Activated CD4-positive, alpha-beta T cell treated with anti-CD3 and anti-CD28 coated beads, Interleukin-2, amount 50 U/mL, for 4 hours (primary cell): ENCODE data around the gene PDZRN3.

Source experiments
- DNase-seq, 2 experiments: peaks; one replicate each; pipeline ENCODE4 v3.0.0-alpha.2; 2020

The PDZRN3 gene

DNA sequence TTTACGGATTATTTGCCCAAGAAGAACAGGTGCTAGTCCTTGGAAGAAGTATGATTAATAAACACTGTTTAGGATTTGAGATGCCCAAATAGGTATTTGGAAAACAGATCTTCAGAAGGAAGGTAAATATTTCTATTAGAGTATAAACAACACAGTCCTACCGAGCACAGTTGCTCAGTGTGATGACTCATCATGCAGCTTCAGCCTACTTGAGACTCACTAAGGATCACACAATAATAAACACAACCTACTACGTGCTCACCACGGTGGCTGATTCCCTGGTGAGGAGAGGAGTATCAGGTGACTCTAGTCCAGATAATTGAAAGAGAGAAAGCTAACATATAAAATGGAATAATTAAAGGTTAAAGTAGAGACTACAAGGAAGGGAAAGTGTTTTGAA is 72.0 kb downstream of the PDZRN3 start:
- no peak for DNase-seq

DNA sequence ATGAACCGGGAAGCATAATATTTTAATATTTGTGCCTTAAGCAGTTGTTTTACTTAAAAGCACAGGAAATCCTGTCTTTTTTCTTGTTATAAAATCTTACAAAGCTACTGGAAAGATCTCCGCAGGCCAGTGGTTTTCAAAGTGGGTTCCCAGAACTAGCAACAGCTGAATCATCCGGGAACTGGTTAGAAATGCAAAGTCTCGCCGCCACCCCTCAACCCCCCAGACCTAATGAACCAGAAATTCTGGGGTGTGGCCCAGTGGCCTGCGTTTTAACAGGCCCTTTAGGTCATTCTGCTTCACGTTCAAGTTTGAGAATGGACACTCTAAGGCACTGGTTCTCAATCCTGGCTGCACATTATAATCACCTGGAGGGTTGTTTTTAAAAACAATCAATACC is 74.7 kb downstream of the PDZRN3 start:
- DNase-seq, result no peak

DNA sequence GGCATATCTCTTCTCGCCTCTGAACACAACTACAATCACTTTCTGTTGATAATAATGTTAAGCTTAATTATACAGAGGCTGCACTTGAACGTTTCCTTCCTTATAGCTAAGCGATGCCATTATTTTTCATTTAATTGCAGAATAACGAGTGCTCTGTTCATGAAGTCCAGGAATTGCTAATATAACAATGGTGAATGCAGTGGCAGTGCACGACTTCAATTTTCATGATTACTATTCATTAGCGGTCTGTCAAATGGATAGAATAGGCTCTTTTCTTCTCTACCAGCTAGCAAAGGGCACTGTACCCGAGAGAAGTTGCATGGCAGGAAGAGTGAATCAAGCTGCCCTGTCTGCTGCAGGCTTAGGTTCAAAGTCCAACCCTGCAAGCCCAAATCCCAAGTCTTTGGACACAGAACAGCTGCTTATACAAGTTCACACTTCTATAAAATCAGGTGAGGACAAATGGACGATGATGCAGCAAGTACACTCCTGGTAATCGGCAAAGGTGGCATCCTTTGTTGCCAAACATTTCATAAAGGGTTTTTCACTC is 75.6 kb downstream of the PDZRN3 start:
- no peak for DNase-seq

DNA sequence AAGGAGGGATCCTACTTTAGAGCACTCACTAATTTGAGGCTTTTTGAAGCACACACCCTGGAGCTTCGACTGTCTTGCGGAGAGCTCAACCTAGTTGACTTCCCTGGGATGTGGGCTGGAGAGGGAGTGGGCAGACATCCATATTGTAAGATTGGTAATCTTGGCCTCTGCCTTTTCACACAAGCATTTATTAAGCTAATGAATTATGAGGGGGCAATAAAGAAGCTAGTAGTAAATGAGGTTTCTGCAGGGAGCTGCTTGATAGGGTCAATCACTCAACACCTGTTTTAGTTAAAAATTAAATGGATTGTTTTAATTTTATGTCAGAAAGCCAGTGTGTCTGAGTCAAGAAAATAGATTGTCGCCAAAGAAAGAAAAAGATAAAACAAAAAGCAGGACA is 76.3 kb downstream of the PDZRN3 start:
- DNase-seq, result no peak

DNA sequence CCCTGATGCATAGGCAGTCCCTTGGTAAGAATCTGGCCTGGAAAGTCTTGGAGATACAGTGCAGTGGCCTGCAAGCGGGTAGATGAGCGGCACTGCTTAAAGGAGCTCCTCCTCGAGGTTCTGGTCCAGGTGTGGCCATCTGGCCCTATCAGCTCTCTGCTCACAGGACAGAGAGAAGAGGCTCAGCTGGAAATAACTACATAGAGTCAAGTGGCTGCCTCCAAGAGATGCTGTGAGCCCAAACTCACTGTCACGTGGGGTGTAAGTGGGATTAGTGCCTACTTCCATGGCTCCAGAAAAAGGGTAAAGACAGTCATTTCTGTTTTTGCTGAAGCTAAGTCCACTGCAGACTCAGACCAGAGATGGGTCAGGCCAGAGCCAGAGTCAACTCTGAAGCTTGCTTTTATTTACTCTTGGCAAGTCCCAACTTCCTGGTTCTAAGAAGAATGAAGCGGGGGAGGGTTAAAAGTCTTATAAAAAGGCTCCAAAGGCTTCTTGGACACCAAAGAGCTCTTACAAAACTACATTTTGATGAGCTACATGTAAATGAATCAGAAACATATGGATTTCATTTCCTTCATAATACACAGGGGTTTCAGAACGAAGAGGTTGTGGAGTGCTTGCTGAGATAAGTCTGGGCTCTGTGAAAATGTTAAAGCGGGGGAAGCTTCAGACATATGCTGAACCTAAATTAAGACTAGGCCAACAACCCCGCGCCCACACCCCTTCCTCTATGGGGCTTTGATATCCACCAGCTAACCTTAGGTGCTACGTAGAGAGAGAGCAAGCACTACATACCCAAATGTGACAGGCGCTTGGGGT is 77.1 kb downstream of the PDZRN3 start:
- DNase-seq, result no peak

DNA sequence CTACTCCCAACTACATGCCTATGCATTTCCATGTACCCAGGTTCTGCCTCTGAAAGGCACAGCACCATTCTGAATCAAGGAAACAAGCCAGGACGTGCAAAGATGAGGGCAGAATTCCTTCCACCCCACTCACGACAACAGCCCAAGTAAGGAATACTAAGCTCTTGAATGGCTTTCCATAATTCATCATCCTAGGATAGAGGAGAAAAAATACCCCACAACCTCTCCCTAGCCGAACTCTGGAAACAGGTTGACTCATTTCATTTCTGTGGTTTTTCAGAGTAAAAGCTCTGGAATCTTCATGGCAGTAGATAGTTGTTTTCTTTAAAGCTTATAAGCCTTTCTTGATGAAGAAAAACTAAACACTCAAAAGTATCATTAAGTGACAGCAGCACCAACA is 77.8 kb downstream of the PDZRN3 start:
- DNase-seq, result no peak

DNA sequence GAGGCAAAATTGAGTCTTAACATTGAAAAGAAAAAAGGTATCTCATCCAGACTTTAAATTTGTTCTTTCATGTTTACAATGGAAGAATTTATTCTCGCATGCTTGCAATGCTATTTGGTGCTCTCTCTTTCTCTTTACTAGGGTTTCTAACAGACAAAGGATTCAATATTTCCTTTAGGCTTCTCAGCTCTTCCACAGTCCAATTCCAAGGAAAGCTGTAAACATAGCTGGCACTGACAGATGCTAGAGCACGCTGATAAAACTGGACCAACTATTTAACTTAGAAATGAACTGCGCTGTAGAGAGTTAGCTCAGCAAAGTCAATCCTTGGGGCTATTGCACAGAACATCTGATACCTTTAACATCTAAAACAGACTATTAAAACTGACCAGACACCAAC is 81.3 kb downstream of the PDZRN3 start:
- no peak for DNase-seq

DNA sequence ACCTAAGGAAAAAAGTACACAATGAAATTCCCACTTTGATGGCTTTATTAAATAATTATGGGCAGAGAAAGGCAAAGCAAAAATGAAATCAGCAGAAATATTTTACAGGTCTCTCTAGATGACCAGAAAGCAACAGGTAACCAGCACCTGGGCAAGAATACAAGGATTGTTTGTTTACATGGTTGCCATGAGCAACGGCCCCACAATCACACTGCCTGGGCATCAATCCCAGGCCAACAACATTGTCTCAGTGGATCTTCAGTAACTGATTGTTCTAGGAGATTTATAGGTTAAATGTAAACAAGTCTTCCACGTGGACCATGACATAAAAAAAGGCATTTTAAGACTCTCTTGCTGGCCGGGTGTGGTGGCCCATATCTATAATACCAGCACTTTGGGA is 82.6 kb downstream of the PDZRN3 start:
- DNase-seq, result no peak

DNA sequence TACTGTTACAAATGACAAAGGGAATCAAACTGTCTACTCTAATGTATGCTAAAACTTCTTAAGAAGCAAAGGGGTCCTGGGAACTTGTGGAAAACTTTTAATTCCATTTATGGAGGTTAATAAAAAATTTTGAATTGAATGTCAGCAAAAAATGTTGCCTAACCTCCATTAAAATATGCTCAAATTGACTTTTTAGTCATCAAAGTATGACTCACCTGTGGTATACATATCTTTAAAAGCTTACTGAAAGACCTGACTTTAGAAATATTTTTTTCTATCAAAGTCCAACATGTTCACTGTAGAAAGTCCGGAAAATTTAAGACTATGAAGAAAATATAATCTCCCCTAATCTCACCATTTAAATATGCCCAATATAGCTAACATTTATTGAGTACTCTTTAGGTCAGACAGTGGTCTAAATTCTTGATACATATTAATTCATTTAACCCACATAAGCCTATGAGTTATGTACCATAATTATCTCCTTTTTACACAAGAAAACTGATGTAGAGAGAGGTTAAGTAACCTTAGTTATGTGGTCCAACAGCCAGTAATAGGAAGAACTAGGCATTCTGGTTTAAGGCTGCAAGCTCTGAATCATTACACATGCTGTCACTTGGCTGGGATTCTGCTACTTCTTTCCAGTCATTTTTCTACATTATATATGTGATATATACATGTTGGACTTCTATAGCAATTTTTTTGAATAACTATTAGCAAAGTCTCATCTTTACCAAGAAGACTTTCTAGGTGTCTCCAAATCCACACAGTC is 83.6 kb downstream of the PDZRN3 start:
- DNase-seq, result no peak

DNA sequence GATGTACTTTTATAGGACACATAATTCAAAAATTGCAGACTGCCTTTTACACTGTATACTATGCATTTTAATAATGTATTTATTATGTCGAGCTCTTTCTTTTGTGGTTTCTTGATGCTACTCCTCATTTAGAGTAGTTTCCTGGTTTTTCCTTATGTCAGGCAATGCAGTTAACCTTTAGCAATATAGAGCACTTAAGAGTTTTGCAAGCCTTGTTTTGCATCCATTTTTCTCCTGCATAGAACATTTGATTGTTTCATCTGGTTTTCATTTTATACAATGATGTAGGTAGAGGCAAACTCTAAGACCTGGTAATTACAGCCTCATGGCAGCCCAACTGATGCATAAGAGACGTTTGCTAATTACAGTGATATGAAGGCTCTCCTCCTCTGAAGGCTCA is 86.3 kb downstream of the PDZRN3 start:
- DNase-seq, result no peak

DNA sequence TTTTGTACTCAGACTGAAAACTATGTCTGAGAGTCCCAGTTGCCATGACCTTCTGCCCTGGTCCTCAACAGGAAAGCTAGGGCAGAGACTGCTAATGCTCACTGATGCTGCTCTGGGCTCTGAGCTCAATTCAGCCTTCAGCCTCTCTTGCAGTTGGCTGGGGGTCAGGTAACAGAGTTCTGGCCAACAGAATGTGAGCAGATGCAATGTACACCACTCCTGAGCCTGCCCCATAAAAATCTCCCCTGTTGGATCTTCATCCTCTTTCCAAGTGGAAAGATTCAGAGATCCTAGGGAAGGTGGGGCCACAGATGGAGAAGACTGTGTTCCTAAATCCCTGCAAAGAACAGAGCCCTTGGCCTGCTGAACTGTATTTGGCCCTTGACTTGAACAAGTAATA is 87.8 kb downstream of the PDZRN3 start:
- no peak for DNase-seq

DNA sequence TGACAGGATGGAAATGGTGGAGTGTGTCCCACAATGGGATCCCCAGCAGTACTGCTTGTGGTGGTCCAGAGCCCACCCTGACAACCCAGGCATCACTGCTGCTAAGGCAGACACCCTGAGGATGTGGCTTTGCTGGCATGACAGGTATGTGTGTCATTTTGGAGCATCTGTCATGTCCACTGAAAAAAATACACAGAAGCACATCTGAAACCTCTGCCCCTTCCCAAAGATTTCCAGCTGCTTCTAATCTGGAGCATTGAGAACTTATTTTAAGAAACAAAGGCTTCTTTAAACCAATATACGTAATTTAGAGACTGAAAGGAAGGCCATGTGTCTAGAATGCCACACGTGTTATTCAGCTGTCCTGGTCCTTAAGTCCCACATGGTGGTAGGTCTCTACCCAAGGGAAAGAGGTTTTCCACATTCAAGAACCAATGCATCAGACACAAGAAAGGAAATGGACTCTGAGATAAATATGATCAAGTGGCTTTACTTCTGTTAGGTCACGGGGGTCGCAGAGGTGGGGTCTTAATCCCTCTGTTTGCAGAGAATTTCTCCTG is 88.3 kb downstream of the PDZRN3 start:
- no peak for DNase-seq

DNA sequence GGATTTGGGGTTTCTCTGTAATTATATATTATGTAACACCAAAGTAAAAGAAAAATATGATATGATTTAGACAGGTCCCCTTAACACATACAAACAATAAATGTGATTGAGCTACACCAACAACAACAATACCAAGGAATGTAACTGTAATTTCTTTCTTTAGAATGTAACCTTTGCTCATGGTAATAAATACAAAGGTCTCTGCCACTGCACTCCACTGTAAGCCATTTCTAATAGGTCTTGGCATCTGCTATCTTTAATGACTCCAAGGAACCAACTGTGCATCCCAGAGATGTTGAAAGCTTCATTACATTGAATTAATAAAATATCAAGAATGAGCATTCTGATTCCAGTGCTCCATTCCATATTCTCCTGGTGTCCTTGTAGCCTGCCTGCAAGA is 88.8 kb downstream of the PDZRN3 start:
- DNase-seq, result no peak

DNA sequence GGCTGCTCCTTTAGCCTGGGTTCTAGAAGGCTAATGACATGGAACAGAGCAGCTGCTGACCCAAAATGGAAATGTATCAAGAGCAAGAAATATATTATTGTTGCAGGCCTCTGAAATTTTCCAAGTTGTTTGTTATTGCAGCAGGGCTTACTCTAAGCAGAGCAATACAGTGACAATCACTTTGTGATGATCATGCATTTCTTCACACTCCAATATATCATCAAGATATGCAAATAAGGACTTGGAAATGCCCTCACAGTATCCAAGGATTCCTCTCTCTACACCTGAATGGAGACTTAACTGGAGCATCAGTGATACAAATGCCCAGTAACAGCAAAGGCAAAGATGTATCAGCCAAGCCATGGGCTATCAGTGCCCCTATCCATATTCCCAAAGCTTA is 89.6 kb downstream of the PDZRN3 start:
- no peak for DNase-seq

DNA sequence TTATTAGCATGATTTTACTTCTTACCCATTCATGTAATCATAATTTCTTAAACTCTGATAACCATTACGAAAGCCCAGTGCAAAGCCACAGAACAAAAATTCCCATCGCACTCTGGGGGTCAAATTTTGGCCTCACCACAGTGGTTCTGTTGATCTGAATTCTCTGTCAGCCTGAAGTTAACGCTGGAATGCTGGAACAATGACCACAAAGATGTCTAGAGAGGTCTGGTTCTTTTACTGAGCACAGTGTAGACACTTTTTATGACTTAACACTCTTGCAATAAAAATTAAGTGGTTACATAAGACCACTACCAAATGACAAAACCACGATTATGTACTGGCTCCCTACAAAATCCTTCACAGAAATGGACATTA is 94.7 kb downstream of the PDZRN3 start:
- no peak for DNase-seq

DNA sequence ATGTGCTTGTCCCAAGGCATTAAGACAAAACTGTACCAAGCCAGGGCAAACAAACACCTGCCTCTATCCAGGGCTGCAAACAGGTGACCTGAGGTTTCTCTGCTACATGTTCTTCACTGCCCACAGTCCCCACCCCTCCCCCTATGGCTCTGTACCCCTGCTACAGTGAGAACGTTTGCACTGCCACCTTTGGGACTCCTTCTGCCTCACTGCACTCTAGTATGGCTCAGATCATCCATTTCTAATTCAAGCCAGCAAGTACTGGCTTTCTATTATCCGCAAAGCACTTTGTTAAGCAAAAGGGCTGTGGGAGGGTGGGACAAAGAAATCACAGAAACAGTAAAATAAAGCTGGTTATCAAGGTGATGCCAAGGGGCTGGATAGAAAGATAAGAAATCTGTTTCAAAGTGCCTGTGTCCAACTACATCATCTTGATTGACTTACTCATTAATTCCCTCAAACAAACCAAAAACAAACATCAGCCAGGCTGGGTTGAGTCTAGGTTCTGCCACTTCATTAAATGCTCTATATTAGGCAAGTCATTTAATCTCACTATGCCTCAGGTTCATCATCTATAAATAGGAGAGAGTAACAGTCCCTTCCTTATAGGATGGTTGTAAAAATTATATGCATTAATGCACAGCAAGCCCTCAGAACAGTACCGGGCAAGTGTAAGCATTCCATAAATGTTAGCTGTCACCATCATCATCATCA is 95.3 kb downstream of the PDZRN3 start:
- no peak for DNase-seq

DNA sequence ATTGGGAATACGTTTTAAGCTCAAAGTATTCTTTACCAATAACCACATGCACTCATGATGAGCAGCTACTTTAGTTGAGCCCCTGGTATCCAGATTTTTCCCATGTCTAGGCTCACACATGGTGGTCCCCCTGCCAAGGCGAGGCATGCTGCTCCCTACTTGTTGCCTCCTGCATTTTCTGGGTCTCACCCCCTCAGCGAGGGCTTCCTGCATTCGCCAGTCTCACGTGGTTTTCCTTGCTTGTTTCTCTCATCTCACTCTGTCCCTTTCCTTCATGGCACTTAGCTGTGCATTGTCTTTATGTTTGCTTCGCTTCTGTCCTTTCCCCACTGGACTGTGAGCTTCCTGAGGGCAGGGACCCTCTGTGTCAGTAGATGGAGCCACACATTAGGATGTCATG is 99.2 kb downstream of the PDZRN3 start:
- DNase-seq, result no peak

DNA sequence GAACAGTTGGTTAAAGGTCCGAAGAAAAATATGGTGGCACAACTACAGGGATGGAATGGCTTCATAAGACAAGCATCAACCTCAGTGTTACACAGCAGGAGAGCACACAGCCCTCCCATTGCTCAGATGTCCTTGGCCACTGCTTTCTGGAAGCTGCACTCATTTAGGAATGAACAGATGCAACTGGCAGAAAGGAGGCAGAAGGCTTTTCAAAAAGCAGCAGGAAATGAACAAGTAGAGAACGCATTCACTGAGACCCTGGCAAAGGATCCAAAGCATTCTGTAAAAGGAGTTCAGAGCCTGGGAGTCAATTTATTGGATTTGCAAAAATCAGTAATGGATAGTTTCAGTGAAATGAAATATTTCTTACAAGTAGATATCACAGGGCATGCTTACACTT is 101.1 kb downstream of the PDZRN3 start:
- DNase-seq, result no peak

DNA sequence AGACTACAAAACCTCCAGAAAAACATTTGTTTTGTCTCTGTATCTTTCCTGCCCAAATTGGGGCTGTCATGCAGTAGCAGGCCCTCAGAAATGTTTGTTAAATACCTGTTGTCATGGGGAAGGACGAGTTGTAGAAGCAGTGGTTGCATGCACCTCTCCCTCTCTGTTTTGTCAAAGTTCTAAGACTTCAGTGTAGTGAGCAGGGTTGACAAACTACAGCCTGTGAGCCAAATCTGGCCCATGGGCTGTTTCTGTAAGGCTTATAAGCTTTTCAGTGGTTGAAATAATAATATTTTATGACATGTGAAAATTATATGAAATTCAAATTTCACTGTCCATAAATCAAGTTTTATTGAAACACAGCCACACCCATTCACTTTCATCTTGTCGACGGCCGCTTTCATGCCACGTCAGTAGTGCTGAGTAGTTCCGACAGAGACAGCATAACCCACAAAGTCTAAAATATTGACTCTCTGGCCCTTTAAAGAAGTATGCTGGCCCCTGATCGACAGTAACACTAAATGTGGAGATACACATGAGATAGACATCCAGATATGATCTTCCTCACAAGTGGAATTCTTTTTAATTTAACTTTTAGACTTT is 102.9 kb downstream of the PDZRN3 start:
- DNase-seq, result no peak

DNA sequence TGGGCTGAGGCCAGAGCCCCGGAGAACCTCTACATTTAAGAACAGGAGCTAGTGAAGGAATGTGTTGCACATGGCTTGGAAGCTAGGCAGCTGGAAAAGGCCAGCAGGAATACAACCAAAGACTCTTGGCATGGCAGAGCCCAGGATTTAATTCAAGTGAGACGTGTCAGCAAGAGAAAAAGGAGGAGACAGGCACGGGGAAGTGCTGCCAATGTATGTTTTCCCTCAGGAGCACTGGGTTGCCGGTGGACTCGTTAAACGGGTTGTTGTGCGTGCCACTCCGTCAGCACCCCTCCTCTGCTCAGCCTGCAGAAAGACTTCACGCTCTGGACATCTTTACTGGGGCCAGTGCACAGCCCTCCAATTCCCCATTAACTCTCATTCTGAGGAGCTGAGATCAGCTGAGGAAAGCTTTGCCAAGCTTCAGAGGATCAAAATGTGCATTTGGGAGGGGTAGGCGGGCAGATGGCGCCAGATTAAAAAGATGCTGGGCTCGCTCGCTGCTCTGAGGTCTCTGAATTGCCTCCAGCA is 103.7 kb downstream of the PDZRN3 start:
- no peak for DNase-seq

DNA sequence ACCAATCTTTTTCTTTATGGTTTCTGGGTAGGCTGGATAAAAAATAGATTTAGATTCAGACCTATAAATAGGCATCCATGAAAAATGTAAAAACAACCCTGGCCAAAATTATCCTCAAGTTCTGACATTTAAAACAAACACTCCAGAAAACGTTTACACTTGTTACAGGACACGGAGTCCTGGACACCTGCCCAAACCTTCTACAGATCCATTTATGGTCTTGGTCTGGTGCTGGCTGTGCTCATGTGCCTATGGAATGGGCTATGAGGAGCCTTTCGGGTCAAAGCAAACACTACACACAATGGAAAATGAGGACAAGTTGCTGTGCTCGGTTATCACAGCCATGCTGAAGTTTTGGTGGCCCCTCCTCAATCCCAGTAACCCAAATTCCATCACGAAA is 108.1 kb downstream of the PDZRN3 start:
- no peak for DNase-seq

DNA sequence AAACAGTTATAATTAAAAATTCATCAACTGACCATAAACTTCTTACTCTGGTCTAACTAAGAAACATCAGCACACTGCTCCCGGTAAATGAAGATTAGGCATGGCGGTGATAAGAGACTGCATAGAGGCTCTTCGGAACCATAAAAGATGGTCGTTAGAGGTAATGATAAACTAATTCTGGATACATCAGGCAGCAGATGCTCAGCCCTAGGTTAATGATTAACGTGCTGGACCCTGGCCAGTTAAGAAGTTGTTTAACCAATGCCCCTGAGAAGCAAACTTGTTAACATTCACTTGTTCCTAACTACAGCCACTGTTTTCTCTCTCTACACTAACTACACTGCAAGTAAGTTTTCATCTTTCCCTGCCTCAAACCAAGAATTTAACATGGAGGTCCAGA is 111.5 kb downstream of the PDZRN3 start:
- DNase-seq, result no peak
